HG02623 (cell line): Measurements from ENCODE around the gene ITSN2.
A peak's percentile ranks its signal among the peaks of the same experiment; 100 is the strongest.
"Not testable (repeated sequence)": the region's sequence is repeated elsewhere in the genome, so short reads cannot be mapped to it uniquely, and the experiment has no call there.

ENCODE experiments used
- ATAC-seq: cut with Tn5 transposase; IDR thresholded peaks from one replicate; pipeline ENCODE4 v1.9.1; 2021; ENCODE audit warnings: moderate library complexity; ENCODE audit not compliant: unreplicated experiment

The ITSN2 gene

DNA sequence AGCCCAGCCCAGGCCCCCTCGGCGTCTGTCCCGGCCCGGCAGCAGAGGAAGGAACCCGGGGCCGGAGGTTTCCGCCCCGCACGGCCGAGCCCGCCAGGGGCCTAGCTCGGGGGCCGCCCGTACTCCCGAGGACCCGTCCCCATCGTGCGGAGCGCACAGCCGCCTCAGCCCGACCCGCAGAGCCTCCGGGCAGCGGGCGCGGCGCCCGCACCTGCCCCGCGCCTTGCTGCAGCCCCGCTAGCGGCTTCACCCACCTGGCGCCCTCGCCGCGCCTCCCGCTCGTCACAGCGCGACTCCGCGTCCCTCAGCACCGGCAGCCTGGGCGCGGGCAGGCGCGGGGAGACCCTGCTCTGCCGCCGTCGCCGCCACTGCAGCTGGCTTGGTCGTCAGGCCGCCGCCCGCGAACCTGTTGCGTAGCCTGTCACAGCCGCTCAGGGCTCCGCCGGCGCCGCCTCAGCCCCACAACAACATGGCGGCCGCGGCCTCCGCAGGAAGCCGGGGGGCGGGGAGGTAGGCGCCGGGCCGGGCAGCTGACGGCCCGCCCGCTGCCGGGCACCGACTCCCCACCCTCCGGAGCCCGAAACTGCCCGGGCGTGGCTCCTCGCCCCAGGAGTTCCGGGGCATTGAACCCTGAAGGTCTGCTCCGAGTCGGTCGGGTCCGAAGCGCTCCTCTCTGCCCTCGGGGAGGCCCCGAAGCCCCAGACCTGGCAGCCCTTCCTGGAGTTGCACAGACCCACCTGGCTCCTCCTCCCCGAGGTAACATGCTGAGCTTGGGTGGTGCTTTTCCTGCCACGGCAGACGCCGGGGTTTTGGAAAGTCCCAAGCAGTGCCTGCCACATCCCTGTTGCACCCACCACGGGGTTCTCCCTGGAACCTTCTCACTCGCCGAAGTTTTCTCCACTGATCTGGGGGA is at the start of gene ITSN2:
Gene ITSN2 (minus strand): TSS at position 487 of the 913 bp plus-strand sequence. CDS start 32,454 bp downstream, outside the sequence.
- peak; percentile 76 for ATAC-seq

DNA sequence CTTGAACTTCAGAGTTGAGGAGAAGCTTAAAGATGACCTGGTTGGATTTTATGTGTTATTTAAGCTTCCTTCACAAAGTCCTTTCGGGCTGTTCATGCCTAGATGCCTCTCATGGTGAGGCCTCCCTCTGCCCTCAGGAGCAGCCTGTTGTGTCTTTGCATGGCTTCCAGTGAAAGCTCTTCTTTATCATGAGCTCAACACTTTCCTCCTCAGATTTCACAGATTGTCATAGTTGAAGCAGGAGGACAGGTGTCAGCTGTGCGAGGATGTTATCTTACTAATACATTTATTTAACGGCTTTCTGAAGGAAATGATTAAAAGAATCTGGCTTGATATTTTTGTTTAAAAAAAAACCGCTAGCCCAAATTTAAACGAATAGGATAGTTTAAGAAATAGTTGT is 48.8 kb upstream of the ITSN2 start:
- no peak for ATAC-seq

DNA sequence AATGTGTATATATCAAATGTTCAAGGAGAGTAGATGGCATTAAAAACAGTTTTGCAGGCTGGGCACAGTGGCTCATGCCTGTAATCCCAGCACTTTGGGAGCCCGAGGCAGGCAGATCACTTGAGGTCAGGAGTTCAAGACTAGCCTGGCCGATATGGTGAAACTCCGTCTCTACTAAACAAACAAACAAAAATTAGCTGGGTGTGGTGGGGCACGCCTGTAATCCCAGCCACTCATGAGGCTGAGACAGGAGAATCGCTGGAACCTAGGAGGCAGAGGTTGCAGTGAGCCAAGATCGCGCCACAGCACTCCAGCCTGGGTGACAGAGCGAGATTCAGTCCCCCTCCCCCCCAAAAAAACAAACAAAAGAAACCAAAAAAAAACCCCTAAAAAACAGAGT is 48.4 kb upstream of the ITSN2 start:
- not testable (repeated sequence) for ATAC-seq

DNA sequence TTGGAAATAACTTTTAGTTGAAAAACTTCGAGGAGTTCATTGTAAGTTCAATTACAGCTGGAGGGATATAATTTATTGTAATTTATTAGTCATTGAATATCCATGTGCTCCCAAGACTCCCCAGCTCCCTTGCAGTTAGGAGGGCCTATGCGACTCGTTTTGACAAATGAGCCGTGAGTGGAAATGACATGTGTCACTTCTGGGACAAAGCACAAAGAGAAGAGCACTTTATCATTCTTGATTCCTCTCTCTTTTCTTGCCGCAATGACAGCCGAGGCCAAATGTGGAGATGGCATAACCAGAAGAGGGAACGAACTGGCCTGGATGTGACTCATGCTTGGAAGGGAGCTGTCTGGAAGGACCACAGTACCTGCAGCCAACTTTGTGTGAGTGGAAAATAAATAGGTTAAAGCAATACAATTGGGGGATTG is 44.2 kb upstream of the ITSN2 start:
- no peak for ATAC-seq

DNA sequence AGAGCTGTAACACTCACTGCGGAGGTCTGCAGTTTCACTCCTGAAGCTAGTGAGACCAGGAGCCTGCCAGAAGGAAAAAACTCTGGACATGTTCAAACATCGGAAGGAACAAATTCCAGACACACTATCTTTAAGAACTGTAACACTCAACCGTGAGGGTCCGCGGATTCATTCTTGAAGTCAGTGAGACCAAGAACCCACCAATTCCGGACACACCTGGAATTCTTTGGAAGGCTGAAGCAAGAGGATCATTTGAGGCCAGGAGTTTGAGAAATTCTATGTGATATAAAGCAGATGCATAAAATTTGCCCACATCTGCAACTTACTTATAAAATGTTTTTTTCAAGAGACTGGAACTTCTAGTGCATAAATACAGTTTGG is 43.5 kb upstream of the ITSN2 start:
- ATAC-seq = no peak

DNA sequence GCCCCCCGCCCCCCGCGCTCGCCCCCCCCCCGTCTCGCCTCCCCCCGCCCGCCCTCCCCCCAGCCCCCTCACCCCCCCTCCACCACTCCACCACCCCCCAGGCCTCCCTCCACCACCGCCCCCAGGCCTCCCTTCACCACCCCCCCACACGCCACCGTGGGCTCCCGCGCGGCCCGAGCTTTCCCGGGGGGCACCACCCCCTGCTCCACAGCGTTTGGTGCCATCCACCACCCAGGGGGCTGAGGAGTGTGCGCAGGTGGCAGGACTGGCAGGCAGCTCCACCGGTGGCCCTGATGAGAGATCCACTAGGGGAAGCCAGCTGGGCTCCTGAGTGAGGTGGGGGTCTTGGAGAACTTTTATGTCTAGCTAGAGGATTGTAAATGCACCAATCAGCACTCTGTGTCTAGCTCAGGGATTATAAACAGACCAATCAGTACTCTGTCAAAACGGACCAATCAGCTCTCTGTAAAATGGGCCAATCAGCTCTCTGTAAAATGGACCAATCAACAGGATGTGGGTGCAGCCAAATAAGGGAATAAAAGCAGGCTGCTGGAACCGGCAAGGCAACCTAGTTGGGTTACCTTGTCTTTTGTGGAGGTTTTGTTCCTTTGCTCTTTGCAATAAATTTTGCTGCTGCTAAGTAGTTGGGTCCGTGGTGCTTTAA is 43.0 kb upstream of the ITSN2 start:
- no peak for ATAC-seq

DNA sequence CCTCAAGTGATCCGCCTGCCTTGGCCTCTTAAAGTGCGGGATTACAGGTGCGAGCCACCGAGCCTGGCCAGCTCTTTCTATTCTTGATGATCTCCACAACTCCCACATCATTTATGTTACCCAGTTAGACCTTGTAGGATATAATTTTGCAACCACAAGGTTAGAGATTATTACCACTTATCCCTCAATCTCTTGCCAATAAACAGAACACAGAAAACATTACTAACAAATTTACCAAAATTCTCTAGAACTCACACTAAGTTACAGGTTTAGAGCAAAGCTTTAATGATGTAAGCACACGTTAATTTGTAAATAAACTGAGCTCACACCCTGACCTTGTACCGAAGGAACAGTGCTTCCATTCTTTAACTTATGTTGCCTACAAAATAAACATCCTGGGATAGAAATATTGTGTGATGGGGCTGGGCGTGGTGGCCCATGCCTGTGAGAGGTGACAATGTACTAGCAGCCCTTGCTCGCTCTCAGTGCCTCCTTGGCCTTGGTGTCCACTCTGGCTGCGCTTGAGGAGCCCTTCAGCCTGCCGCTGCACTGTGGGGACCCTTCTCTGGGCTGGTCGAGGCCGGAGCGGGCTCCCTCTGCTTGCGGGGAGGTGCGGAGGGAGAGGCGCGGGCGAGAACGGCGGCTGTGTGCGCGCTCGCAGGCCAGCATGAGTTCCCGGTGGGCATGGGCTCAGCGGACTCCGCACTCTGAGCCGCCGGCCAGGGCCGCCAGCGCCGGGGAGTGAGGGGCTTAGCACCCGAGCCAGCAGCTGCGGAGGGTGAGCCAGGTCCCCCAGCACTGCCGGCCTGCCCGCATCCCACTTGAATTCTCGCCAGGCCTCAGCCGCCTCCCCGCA is 42.1 kb upstream of the ITSN2 start:
- ATAC-seq = no peak

DNA sequence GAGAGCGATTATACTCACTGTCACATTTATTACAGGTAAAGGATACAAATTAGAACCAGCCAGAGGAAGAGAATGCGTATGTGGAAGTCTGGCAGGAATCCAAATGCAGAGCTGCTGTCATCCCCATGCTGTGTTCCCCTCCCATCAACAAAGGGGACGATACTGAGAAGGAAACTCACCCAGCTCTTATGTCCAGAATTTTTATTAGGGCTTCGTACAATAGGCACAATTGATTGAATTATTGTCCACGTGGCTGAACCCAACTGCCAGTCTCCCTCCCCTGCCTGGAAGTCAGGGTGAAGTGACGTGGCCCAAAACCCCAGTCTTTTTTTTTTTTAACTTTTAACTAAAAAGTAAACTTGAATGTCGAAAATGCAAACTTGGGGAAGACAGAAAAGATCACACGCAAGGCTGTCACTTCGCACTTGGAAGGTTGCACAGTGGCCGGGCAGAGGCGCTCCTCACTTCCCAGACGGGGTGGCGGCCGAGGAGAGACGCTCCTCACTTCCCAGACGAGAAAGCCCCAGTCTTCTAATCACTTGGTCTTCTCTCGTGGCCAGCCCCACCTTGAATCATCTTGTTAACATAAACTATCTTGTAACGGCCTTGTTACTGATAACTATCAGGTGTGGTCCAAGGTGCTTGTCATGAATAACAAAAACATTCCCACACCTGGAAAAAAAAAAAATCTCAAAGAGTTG is 40.0 kb upstream of the ITSN2 start:
- no peak for ATAC-seq

DNA sequence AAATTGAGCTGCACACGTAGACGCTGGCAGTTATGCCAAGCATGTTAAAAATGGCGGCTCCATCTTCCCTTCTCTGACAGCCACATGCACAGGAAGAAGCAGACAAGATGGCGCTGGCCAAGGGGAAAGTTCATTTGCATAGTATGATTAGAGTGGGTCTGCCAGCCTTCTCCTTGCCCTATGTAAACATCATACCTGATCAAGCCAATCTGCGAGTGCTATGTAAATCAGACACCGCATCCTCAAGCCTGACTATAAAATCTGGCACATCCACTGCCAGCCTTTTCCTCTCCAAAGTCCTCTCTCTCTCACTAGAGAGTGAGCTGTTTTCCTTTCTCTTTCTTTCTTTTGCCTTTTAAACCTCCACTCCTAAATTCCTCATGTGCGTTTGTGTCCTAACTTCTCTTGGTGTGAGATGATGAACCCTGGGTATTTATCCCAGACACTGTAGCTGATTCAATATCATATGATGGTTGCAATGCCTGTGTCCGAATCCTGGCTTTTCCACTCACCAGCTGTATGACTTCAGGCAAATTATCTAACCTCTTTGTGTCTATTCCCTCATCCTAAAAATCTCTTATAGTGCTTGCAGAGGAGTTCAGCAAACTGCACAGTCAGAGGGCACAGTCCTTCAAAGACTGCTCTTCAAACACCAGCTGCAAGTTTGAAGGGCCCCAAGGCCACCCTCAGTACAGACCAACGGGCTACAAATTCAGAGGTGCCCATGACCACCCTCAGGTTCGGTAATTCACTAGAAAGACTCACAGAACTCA is 39.3 kb upstream of the ITSN2 start:
- no peak for ATAC-seq

DNA sequence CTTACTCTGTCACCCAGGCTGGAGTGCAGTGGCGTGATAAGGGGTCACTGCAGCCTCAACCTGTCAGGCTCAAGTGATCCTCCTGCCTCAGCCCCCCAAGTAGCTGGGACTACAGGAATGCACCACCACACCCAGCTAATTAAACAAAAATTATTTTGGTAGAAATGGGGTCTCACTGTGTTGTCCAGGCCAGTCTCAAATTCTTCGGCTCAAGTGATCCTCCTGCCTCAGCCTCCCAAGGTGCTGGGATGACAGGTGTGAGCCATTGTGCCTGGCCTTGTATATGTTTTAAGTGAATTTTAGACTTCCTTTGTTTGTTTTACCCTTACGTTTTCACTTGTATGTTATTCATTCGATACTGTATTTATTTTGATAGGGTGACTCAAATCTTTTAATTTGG is 34.7 kb upstream of the ITSN2 start:
- no peak for ATAC-seq

DNA sequence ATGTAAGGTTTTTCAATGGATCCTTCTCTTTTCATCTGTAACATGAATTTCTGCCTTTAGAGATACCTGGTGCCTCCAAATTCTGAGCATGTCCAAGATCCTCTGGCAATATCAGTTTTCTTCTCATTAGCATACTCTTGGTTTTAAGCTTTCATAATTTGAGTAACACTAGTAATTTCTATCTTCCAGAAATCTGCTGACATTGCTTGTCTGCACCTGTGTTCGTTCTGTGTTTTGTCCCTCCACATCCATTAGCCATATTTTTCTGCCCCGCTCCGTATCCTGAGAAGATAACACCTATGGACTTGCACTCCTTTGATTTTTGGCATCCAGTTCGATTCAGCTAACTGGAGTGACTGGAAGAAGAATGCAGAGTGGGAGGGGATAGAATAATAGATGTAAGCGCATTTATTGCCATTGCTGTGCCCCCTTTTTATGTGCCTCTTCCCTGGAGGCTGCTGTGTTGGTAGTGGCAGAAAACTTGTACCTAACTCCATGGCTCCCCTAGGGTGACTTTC is 32.3 kb upstream of the ITSN2 start:
- no peak for ATAC-seq

DNA sequence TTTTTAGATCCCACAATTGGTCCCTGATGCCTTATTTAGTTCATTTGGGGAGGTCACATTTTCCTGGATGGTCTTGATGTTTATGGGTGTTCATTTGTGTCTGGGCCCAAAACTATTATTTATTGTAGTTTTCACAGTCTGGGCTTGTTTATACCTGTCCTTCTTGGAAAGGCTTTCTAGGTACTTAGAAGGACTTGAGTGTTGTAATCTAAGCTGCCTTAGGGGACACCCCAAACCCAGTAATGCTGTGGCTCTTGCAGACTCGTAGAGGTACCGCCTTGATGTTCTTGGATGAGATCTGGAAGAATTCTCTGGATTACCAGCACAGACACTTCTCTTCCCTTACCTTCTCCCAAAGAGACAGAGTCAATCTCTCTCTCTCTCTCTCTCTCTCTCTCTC is 25.0 kb upstream of the ITSN2 start:
- no peak for ATAC-seq

DNA sequence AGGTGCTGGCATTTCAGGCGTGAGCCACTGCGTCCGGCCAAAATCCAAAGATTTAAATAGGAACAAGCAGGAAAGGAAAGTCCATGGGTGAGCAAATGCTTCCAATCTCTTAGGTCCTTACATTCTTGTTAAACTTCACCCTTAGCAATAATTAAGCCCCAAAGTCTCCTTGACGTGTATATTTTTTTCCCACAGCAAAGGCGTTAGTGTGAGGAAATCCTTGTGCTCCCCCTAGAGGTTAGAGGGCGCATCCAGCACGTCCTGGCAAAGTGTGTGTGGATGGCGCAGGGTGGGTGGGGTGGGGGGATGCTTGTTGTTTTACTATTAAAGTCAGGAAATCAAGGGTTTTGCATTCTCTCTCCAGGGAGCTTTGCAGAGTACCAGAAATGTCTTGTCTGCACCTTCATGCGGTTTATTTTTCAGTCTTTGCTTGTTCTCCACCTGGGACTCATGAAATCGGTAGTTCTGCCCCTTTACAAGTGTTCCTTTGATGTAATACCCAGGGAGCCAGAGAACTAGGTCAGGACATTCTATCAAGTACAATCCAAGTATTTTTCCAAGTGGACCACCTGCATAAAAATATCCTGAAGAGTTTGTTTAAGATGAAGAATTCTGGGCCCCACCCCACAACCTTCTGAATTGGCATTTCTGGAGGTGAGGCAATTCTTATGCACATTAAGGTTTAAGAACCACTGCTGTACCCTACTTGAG is 22.2 kb upstream of the ITSN2 start:
- ATAC-seq = no peak

DNA sequence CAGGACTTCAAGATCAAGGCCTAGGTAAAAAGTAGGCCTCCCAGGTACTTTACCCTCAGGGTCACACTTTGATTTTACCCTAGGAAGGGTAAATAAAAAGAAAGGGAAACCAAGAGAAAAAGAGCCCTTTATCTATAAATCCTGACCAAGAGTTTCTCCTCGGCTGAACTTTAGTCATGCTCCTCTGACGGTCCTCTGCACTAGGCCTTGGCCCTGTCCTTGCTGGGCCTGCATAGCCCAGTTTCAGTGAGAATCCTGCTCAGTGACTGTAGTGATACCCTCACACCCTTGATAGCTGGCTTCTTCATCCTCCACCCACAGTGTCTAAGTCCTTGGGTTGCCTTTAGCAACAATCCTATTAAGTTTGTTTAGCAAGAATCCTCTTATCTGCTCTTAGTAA is 20.5 kb upstream of the ITSN2 start:
- no peak for ATAC-seq

DNA sequence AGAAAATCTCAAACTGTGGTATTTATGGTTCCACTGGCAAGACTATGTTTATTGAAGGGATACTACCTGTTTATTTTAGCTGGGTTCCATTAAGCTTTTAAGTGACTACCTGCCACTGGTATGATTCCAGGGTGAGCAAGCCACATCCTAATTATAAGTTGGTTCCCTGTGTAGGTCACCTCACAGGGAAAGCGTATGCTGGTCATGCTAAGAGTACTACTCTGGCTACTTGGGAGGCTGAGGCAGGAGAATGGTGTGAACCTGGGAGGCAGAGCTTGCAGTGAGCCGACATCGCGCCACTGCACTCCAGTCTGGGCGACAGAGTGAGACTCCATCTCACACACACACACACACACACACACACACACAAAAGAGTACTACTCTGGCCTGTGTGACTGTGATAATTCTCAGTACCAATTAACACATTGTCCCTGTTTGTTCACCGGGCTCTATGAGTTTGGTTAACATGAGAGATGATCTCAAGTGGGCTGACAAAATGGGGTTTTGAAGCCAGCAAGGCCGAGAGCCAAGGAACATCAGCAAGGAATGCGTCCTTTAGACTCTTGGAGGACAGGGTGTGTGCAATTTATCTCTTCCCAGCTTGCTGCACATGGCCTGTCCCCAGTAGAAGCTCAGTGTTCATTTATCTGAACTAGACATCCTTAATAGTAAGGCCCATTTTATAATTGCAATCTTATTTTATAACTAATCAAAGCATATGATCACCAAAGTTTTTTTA is 15.2 kb upstream of the ITSN2 start:
- no peak for ATAC-seq

DNA sequence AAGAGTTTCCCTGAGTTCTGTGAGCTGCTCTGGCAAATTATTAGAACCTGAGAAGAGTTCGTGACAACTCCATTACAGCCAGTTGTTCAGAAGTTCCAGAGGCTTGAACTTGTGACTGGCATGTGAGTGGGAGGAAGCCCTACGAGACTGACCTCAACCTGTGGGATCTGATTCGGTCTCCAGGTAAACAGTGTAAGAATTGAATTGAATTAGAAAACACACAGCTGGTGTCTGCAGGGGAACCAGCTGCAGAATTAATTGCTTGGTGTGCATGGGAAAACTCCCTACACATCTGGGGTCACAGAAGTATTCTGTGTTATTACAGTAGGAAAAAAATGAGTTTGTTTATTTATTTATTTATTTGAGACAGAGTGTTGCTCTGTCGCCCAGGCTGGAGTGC is 14.0 kb upstream of the ITSN2 start:
- no peak for ATAC-seq

DNA sequence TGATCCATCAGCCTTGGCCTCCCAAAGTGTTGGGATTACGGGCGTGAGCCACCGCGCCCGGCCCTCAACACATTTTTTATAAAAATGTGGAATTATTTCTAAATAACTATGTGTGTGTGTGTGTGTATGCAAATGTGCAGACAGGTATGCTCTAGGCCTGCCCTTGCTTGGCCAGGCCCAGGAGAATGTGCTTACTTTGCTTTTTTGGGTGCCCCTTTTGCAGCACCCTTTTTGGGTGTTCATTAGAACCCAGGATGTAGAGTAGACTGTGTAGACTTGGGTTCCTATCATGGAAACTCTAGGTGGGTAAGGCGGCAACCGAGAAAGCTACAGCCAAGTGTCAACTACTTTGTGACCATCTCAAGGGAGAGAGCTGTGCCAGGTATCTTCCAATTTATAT is 11.7 kb upstream of the ITSN2 start:
- ATAC-seq = no peak

DNA sequence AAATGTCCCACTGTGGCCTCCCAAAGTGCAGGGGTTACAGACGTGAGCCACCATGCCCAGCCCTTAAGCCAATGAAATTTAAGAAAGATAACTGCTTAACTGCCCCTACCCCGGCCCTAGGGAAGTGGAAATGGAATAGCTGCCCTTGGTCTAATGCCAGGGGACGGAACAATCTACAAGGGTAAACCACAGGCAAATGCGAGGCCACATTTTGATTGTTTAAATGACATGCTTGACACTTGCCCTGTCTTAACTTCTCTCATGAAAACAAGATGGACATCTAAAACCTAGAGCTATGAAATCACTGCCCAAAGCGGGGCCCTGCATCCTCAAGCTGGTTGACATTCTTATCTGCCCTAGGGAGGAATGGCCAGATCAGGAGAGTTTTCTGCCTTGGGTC is 5.5 kb upstream of the ITSN2 start:
- no peak for ATAC-seq

DNA sequence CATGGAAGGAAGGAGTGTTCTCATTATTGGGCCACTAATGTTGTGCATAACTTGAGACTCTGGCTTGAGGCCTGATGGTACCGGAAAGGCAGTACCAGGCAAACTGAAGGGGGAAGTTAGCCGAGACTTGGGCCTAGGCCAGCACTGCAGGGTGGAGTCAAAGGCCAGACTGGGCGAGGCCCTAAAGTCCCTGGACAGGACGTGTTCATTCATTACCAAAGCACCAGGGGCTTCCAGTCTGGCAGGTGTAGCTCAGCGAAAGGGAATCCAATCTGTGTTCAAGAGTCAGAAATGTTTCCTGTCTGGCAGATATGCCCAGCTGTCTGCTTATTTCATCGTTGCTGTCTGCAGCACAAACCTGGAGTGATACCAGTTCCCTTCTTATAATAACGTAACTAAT is 4.7 kb upstream of the ITSN2 start:
- no peak for ATAC-seq
